Panc1 (cell line): ENCODE data around the gene UBXN2A.

Experiments used
- POLR2AphosphoS5 ChIP-seq: IDR thresholded peaks from 2 replicates; pipeline ENCODE4 v1.6.1; 2012; ENCODE audit warnings: mild to moderate bottlenecking, low read depth, low read length, moderate library complexity
- TCF7L2 ChIP-seq: IDR thresholded peaks from 2 replicates; pipeline ENCODE4 v1.6.1; 2011; ENCODE audit warnings: mild to moderate bottlenecking, low read depth, low read length, inconsistent platforms
- TF ChIP-seq, protein P1 (sequence below): fragments of 450-650 bp; IDR thresholded peaks from 2 replicates; pipeline ENCODE4 v1.5.1; 2017; ENCODE audit warnings: mild to moderate bottlenecking

DNA sequence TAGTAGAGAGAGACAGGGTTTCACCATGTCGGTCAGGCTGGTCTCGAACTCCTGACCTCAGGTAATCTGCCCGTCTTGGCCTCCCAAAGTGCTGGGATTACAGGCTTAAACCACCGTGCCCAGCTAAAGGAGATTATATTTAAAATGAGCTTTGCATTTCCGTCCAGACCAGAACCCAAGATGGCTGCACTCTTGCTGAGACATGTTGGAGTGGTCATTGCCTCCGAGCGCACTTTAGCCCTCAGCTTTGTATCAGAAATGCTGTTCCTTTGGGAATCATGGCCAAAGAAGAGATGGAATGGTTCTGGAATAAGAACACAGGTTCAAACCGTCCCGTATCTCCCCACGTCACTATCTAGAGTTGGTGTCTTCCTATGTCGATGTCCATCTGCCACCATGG is 3.4 kb downstream of the UBXN2A start:
- TF ChIP-seq, protein P1, sequence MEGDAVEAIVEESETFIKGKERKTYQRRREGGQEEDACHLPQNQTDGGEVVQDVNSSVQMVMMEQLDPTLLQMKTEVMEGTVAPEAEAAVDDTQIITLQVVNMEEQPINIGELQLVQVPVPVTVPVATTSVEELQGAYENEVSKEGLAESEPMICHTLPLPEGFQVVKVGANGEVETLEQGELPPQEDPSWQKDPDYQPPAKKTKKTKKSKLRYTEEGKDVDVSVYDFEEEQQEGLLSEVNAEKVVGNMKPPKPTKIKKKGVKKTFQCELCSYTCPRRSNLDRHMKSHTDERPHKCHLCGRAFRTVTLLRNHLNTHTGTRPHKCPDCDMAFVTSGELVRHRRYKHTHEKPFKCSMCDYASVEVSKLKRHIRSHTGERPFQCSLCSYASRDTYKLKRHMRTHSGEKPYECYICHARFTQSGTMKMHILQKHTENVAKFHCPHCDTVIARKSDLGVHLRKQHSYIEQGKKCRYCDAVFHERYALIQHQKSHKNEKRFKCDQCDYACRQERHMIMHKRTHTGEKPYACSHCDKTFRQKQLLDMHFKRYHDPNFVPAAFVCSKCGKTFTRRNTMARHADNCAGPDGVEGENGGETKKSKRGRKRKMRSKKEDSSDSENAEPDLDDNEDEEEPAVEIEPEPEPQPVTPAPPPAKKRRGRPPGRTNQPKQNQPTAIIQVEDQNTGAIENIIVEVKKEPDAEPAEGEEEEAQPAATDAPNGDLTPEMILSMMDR = no peak
- TF ChIP-seq POLR2AphosphoS5 = no peak
- no peak for TF ChIP-seq TCF7L2
